Panc1 (cell line): ENCODE data around the gene KLHL8.
A peak's percentile ranks its signal among the peaks of the same experiment; 100 is the strongest.

Source experiments
- POLR2AphosphoS5 ChIP-seq: IDR thresholded peaks from 2 replicates; pipeline ENCODE4 v1.6.1; 2012; ENCODE audit warnings: mild to moderate bottlenecking, low read depth, low read length, moderate library complexity
- SIN3A ChIP-seq: IDR thresholded peaks from 2 replicates; pipeline ENCODE4 v1.6.1; 2012; ENCODE audit warnings: low read depth, mild to moderate bottlenecking, low read length, moderate library complexity, borderline replicate concordance; ENCODE audit not compliant: insufficient read depth
- TF ChIP-seq, protein P1 (sequence below): fragments of 450-650 bp; IDR thresholded peaks from 2 replicates; pipeline ENCODE4 v1.5.1; 2017; ENCODE audit warnings: mild to moderate bottlenecking

DNA sequence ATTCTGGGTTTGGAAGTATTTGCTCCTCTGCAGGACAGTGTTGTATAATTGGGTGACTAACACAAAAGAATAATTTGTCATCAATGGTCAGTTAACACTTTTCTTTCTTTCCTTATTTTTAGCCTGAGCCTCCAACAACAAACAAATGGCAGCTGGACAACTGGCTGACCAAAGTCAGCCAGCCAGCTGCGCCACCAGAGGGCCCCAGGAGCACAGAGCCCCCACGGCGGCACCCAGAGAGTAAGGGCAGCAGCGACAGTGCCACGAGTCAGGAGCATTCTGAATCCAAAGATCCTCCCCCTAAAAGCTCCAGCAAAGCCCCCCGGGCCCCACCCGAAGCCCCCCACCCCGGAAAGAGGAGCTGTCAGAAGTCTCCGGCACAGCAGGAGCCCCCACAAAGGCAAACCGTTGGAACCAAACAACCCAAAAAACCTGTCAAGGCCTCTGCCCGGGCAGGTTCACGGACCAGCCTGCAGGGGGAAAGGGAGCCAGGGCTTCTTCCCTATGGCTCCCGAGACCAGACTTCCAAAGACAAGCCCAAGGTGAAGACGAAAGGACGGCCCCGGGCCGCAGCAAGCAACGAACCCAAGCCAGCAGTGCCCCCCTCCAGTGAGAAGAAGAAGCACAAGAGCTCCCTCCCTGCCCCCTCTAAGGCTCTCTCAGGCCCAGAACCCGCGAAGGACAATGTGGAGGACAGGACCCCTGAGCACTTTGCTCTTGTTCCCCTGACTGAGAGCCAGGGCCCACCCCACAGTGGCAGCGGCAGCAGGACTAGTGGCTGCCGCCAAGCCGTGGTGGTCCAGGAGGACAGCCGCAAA, 106.0 kb downstream of the KLHL8 start:
- TF ChIP-seq, protein P1, sequence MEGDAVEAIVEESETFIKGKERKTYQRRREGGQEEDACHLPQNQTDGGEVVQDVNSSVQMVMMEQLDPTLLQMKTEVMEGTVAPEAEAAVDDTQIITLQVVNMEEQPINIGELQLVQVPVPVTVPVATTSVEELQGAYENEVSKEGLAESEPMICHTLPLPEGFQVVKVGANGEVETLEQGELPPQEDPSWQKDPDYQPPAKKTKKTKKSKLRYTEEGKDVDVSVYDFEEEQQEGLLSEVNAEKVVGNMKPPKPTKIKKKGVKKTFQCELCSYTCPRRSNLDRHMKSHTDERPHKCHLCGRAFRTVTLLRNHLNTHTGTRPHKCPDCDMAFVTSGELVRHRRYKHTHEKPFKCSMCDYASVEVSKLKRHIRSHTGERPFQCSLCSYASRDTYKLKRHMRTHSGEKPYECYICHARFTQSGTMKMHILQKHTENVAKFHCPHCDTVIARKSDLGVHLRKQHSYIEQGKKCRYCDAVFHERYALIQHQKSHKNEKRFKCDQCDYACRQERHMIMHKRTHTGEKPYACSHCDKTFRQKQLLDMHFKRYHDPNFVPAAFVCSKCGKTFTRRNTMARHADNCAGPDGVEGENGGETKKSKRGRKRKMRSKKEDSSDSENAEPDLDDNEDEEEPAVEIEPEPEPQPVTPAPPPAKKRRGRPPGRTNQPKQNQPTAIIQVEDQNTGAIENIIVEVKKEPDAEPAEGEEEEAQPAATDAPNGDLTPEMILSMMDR, result peak; percentile 37
- TF ChIP-seq SIN3A (no peak), POLR2AphosphoS5 (no peak)
